BE2C (cell line): ENCODE measurements around the gene TRIO.

Source experiments
- DNase-seq: peaks from one replicate; pipeline ENCODE4 v3.0.0-alpha.2; 2020
- H3K27me3 ChIP-seq: fragments of 250-450 bp; sonication (Bioruptor Pico); 2 replicates; pipeline ENCODE4 v1.5.1; 2020; ENCODE audit warnings: mild to moderate bottlenecking
- H3K36me3 ChIP-seq: fragments of 250-450 bp; sonication (Bioruptor Pico); 2 replicates; pipeline ENCODE4 v1.5.1; 2020; ENCODE audit warnings: mild to moderate bottlenecking
- H3K4me1 ChIP-seq: fragments of 250-450 bp; sonication (Bioruptor Pico); 2 replicates; pipeline ENCODE4 v1.5.1; 2020
- H3K4me3 ChIP-seq: 2 replicates; pipeline ENCODE4 v1.5.1; 2011; ENCODE audit warnings: low read depth, low read length
- H3K9me3 ChIP-seq: fragments of 250-450 bp; sonication (Bioruptor Pico); 2 replicates; pipeline ENCODE4 v1.5.1; 2020
- TF ChIP-seq, protein P1 (sequence below): IDR thresholded peaks from 2 replicates; pipeline ENCODE4 v1.5.1; 2012; ENCODE audit warnings: mild to moderate bottlenecking, low read depth, low read length

The TRIO gene

DNA sequence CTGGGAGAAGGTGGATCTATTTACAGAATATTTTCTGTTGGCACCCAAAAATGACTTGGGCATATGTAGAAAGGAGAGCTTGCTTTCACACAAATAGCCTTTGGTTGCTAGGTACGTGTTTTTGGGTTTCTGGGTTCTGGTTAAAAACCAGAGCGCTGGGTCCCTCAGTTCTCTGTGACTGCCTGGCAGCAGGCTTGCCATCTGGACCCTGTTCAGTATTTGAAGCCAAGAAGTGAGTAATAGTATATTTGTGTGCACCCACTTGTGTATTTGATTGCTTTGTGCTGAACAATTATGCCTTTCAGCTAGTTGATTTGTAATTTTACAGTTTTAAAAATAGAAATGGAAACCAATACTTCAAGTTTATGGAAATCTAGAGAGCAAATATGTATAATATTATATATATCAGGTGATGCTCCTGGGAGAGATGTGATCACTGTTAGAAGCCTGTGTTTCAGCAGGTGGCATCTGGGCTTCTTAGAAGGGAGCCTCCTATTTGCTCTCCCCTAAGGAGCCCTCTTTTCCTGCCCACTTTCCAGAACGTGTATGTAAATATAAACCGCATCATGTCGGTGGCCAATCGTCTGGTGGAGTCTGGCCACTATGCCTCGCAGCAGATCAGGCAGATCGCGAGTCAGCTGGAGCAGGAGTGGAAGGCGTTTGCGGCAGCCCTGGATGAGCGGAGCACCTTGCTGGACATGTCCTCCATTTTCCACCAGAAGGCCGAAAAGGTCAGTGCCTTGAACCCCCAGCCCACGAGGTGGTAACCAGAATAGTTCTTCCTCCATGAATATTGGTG lies 153.6 kb downstream of the TRIO start:
- Histone ChIP-seq H3K4me1 (peaks cover 33% of the 10 kb centered on the region), H3K27me3 (no peaks in the 10 kb centered on the region), H3K9me3 (no peaks in the 10 kb centered on the region), H3K4me3 (no peak overlapping the region), H3K36me3 (peaks cover 18% of the 10 kb centered on the region)
- DNase-seq, result no peak
- TF ChIP-seq, protein P1, sequence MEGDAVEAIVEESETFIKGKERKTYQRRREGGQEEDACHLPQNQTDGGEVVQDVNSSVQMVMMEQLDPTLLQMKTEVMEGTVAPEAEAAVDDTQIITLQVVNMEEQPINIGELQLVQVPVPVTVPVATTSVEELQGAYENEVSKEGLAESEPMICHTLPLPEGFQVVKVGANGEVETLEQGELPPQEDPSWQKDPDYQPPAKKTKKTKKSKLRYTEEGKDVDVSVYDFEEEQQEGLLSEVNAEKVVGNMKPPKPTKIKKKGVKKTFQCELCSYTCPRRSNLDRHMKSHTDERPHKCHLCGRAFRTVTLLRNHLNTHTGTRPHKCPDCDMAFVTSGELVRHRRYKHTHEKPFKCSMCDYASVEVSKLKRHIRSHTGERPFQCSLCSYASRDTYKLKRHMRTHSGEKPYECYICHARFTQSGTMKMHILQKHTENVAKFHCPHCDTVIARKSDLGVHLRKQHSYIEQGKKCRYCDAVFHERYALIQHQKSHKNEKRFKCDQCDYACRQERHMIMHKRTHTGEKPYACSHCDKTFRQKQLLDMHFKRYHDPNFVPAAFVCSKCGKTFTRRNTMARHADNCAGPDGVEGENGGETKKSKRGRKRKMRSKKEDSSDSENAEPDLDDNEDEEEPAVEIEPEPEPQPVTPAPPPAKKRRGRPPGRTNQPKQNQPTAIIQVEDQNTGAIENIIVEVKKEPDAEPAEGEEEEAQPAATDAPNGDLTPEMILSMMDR, result no peak

DNA sequence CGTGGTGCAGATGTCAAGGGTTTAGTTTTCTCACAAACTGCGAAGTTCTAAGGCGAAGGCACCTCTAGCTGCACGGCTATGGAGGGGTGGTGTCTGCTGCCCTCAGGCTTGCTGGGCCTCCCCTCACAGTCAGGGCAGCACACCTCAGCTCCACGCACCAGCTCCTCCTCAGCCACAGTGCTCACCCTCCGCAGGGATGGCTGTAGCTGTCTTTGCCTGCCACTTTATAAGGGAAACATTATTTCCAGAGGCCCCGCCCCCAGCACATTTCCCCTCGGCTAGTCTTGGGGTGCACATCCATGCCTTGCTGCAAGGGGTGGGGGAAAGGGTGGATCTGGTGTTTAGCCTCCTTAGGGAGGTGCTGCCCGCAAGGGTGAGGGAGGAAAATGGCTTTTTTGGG lies 154.6 kb downstream of the TRIO start:
- TF ChIP-seq, protein P1, result no peak
- Histone ChIP-seq H3K4me1 (peaks cover 30% of the 10 kb centered on the region), H3K36me3 (peaks cover 18% of the 10 kb centered on the region), H3K4me3 (no peak overlapping the region), H3K9me3 (no peaks in the 10 kb centered on the region), H3K27me3 (no peaks in the 10 kb centered on the region)
- DNase-seq, result no peak

DNA sequence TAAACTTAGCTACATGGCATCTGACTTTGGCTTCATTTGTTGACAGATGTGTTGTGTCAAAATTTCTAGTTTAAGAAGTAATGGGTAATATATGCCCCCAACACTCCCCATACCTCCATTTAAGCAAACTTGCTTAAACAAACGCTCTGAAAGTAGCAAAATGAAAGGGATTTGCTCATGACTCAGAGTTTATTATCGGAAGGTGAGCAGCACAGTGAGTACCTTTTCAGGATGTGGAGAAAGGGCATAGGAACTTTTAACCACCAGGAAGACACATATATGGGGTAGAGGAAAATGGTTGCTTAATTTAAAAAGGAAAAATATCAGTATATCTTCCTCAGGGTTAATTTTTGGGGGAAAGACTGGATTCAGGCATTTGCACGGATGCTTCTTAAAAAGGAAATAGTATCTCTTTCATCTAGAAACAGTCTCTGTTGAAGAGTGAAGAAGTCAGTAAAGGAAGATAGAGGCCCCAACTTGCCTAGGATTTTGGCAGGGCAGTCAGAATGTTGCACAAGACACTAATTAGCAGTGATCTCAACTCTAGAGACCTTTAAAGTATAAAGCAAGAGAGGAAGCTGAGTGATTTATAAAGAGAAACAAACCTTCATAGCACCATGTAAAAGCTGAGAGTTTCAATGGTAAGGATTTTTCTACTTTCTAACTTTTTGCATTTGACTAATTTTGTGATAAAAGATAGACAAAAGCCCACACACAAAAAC lies 155.1 kb downstream of the TRIO start:
- peaks cover 27% of the 10 kb centered on the region for H3K4me1 ChIP-seq
- no peak overlapping the region for H3K4me3 ChIP-seq
- H3K9me3 ChIP-seq, result no peaks in the 10 kb centered on the region
- H3K27me3 ChIP-seq, result no peaks in the 10 kb centered on the region
- H3K36me3 ChIP-seq, result peaks cover 15% of the 10 kb centered on the region
- DNase-seq, result no peak
- TF ChIP-seq, protein P1, result no peak

DNA sequence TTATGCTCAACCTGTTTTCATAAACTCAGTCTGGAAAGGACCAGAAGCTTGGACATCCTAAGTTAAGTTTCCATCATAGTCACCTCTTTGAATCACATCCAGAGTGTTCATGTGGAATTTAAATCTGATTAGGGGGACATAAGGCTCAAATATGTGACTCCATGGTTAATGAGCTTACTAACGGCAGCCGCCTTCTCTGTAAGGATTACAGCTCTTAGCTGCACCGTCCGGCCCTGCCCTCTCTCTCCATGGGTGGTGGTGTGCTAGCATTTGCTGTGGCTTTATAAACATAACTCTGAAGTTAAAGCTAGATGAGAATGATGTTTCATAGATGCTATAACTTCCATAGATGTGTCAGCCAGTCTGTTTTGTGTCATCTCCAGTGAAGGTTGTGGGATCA lies 156.5 kb downstream of the TRIO start:
- H3K9me3 ChIP-seq, result no peaks in the 10 kb centered on the region
- TF ChIP-seq, protein P1, result no peak
- DNase-seq, result no peak
- peaks cover 8% of the 10 kb centered on the region for H3K36me3 ChIP-seq
- no peaks in the 10 kb centered on the region for H3K27me3 ChIP-seq
- H3K4me3 ChIP-seq, result no peak overlapping the region
- H3K4me1 ChIP-seq, result peaks cover 31% of the 10 kb centered on the region

DNA sequence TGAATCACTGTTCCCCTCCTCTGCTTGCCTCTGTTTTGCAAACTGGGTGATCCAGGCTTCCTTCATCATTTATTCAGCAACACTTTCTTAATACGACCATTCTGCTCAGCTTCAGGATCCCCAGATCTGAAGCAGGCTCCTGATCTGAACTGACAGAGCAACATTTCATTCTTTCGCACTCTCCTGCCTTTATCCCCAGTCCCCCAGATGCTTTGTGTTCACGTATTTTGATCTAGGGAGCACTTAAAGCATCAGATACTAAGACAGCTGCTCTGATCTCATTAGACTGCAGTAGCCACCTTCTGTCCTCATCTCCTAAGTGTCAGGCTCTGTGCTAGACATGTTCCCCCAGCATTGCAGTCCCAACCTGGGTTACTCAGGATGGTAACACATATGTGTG lies 158.0 kb downstream of the TRIO start:
- TF ChIP-seq, protein P1, result no peak
- no peak for DNase-seq
- H3K9me3 ChIP-seq, result no peaks in the 10 kb centered on the region
- H3K4me3 ChIP-seq, result no peak overlapping the region
- peaks cover 21% of the 10 kb centered on the region for H3K4me1 ChIP-seq
- H3K36me3 ChIP-seq, result peaks cover 8% of the 10 kb centered on the region
- no peaks in the 10 kb centered on the region for H3K27me3 ChIP-seq

DNA sequence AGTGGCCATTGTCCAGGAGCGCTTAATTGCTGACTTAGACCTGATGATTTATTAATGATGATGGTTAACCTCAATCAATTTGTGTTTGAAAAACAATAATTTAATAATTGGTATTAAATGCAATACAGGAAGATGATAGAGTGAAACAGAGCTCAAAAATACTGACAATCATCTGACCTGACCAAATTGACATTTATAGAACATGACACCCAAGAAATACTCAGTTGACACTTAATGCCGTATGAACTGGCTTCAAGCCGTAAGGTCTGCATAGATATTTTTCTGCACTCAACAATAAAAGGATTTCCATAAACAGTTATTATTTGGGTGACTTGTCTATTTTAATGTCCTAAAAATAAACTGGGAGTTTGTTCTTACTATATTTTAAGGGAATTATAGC lies 159.2 kb downstream of the TRIO start:
- H3K4me1 ChIP-seq, result peaks cover 21% of the 10 kb centered on the region
- no peaks in the 10 kb centered on the region for H3K27me3 ChIP-seq
- H3K9me3 ChIP-seq, result no peaks in the 10 kb centered on the region
- peaks cover 4% of the 10 kb centered on the region for H3K36me3 ChIP-seq
- no peak for DNase-seq
- H3K4me3 ChIP-seq, result no peak overlapping the region
- TF ChIP-seq, protein P1, result no peak
